CMK (cell line): ENCODE data around the gene OPALIN.

ENCODE experiments used
- DNase-seq: peaks from one replicate; pipeline ENCODE4 v3.0.0-alpha.2; 2010; ENCODE audit warnings: low read depth

Gene OPALIN

DNA sequence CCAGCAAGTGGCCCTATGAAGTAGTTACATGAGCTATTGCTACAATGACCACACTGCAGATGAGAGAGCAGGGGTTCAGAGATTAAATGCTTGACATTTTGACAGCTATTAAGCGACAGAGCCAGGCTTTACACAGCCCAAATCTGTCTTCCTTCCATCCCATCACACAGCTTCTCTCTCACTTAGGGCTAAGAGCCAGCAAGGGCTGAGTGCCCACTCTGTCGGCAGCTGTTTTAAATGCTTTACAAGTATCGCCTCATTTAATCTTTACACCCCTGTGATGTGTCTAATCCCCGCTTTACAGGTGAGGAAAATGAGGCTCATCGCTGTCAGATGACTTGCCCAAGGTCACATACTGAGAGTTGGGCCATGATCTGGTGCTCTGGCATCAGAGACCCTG, 15.2 kb upstream of the OPALIN start:
- DNase-seq, result no peak

DNA sequence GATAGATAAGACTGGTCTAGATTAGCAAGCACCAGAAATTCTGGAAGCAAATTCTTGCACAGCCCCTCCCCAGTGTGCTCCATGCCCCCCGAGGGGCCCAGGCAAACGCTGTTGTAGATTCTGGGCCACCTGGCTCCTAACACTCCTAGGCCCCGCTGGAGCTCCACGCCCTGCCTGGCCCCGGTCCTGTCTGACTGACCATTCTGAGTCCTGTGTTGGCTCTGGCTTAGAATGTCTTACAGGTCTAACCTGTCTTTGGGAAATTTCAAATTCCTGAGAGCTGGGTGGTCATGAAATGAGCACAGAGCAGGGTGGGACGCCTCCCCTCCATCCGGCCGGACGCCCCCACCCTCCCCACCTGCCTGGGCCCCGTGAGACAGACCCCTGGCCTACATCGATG, 12.6 kb upstream of the OPALIN start:
- DNase-seq, result no peak

- peak; percentile 12 for DNase-seq
Observed at GRCh38 chr10:96370584-96371157, 11.9 kb upstream of the OPALIN start.

DNA sequence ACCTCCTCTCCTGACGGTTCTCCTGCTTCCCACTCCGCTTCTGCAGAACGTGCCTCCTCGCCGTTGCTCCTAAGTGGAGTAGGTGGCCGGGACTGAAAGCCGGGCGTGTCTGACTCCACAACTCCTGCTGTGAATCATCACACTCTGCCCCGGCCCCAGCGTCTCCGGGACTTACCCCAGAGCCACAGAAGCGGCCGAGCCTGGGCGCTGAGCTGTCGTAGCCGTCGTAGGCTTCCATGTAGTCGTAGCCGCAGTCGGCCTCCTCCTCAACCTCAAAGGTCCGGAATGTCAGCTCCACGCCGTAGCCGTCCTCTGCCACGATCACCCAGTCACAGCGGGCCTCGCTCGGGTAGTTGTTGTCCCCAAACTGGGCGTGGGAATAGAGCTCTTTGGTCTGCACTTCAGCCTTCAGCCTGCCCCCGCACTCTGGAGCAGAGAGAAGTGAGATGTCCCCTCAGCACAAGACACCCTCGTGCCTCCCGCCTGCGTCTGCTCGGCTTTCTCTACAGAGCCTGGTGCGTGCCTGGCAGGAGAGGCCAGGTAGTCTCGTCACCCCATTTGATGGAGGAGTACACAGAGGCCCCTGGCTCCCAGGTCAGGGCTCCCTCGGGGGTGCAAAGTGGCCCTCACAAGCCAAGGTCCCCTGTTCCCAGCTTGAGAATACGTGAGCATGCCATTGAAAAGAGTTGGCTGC, 11.2 kb upstream of the OPALIN start:
- no peak for DNase-seq

DNA sequence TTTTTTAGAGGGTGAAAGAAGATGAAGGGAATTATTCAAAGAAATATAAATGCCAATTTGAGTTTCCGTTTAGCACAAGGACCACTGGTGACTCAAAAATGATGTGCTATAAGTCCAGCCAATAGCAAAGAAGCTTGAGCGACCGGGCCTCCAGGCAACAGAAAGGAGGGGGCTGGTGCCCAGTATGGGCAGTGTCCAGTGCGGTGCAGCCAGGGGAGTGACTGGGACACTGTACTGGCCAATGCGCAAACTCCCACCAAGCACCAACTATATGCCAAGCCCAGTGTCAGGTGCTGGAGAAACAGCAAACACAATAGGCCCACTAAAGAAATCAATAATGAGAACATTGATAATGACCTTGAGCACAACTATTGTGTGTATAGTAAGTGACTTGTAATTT, 10.2 kb upstream of the OPALIN start:
- no peak for DNase-seq

- no peak for DNase-seq
Observed at GRCh38 chr10:96367470-96367869, 8.7 kb upstream of the OPALIN start.

- DNase-seq, result no peak
Observed at GRCh38 chr10:96366508-96366907, 7.7 kb upstream of the OPALIN start.

DNA sequence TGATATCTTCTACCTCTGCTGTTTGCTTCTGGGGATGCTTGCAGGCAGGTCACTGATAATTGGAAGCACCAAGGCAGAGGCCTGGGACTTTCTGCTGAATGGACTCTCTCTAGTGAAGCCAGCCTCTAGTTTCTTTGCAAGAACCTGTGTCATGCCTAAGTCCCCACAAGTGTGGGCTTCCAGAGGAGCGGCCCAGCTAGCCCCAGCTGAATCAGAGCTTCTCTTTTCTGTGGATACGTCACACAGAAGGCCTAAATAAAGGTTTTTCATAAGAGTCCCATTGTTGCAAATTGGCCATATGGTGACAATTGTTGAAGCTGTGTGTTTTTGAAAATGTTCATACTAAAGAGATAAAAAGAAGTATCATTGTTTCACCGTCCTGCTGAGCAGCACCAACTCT, 6.8 kb upstream of the OPALIN start:
- no peak for DNase-seq

GRCh38 chr10:96360766-96361165, 2.0 kb upstream of the OPALIN start:
- DNase-seq, result no peak

DNA sequence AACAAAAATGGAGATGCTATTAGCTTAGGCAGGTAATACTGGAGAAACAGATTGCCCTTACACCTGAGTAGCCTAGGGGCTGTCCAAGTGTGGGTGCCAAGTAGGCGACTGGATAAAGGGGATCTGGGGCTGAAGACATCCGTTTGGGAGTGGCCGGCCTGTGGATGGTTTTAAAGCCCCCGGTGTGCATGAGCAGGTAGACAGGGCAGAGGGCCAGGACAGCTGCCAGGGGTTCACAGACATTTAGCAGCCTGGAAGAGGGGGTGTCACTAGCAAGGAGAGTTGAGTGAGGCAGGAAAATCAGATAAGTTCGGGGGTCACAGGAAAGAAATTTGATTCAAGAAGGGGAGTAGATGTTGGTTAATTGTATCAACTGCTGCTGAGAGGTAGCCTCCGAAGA, 1.5 kb upstream of the OPALIN start:
- DNase-seq, result no peak

- no peak for DNase-seq
Observed at GRCh38 chr10:96359616-96360015, 814 bp upstream of the OPALIN start.

DNA sequence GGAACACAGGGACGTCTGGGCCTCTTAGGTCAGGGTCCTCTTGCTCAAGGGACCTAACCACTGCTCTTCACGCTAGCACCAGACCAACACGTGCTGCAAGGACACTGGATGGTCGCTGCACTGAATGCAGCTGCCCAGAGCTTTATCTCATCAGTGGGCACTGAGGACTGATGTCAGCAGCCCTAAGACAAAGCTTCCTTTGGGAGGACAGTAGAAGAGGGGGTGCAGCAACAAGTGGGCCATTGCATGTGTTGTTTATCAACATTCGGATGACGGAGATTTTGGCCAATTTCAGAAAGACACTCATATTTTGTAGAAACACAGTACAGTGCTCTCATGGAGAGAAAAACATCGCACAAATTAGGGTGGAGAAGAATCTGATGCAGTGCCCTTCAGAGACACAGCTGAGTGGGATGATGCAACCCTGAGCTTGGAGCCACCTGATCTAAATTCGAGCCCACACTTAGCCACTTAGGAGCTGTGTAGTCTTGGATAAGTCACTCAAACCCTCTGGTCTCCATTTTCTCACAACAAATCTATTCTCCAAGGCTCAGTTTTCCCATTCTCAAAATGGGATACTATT, 1.7 kb downstream of the OPALIN start:
- DNase-seq, result no peak

DNA sequence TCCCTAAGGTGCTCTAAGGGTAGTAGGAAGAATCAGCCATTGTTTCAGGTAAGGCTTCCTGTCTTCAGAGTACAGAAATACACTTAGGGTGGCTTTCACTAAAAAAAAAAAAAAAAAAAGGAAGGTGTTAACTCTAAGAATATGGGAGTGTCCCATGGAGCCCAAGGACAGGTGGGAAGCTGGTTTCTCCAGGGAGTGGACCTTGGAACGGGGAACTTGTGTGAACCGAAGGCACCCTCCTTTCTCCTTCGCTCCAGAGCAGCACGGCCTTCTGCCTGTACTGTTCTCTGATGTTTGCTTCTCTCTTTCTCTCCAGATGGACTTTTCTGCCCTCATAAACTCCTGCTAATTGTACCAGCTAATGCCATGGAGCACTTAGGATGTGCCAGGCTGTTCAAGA, 6.2 kb downstream of the OPALIN start:
- DNase-seq, result no peak

- no peak for DNase-seq
Observed at GRCh38 chr10:96352027-96352426, 6.8 kb downstream of the OPALIN start.

GRCh38 chr10:96346295-96346694, 12.5 kb downstream of the OPALIN start:
- DNase-seq, result no peak

DNA sequence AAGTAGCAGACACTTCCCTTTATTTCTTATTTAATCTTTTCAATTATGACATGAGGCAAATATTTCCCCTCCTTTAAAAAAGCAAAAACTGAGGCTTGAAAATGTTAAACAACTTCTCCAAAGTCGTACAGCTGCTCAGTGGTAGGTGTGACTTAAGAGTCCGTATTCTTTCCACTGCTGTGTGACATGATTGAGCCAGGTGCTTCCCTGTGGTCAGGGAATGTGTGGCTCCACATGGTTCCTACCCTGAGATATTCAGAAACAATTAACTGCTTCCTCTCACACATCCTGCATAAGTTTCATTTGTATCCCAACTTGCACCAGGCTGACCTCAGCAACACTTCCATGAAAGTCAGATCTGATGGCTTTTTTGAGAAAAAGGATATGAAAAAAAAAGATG, 13.6 kb downstream of the OPALIN start:
- DNase-seq, result no peak

DNA sequence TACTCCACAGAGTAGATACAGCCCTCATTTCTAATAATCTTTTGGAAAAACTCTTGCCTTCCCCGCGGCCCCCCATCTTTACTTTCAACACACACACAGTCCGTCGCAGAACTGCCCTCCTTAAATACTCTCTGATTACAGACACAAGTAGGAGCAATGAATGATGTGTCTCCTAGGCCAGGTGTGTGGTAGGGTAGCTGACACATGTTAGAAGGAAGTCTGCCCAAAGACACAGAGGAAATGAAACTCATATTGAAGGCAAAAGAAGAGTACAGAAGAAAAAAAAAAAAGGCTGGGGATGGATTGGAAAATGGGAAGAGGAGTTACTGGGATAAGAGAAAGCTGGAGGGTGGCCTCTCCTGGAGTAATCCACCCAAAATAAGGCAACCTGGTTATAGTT, 14.6 kb downstream of the OPALIN start:
- no peak for DNase-seq

DNA sequence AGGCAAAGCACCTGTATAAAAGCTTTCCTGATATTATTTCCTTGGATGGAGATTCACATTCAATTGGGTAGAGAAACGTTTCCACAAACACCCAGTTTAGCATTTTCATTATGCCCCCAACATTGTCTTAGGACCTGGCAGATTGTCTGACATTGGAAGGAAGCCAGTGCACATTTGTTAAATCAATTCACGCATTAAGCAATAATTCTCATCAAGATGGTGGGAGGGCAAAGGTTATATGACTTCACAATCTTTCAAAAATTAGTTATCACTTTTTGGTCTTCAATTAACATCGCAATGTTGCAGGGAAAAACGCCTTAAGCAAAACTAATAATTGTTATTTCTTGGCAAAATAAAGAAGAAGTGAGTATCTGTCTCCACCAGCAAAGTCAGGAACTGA, 16.4 kb downstream of the OPALIN start:
- DNase-seq, result no peak

DNA sequence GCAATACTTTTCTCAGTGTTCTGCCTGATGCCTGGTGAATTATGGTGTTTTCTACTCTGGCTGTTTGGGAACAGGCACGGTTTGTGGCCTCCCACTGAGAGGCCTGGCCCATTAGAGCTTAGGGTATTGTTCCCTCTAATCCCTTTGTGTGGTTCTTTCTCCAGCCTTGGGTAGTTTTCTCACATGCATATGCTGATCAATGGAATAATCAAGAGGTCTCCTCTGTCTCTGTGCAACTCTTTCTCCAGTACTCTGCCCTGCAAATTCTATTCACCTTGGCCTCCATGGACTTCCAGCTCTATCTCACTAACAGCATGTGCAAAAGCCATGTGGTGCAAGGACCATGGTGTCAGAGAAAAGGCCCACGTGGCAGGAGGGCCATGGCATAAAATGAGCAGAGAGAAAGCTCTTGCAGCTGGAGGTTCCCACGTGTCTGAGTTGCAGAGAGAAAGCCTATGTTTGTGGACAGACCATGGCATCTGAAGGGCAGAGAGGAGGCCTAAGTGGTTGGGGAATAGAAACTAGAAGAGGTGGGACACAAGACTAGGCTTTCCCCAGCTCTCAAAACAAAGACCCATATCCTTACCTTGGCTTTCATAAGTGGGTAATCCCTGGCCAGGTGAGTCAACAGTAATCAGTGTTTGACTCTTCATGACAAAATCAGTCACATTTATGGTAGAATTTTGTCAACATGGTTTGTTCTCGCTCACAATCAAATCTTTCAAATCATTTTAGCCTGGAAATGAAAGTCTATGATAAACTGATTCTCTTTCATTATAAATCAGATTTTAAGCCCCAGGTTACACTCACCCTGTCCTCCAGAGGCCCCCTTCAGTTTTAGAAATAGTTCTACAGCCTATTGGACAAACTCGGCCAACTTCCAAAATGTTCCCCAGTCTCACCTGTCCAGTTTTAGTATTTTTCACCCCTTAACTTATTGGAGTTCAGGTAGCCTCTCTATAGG, 17.3 kb downstream of the OPALIN start:
- DNase-seq, result no peak

DNA sequence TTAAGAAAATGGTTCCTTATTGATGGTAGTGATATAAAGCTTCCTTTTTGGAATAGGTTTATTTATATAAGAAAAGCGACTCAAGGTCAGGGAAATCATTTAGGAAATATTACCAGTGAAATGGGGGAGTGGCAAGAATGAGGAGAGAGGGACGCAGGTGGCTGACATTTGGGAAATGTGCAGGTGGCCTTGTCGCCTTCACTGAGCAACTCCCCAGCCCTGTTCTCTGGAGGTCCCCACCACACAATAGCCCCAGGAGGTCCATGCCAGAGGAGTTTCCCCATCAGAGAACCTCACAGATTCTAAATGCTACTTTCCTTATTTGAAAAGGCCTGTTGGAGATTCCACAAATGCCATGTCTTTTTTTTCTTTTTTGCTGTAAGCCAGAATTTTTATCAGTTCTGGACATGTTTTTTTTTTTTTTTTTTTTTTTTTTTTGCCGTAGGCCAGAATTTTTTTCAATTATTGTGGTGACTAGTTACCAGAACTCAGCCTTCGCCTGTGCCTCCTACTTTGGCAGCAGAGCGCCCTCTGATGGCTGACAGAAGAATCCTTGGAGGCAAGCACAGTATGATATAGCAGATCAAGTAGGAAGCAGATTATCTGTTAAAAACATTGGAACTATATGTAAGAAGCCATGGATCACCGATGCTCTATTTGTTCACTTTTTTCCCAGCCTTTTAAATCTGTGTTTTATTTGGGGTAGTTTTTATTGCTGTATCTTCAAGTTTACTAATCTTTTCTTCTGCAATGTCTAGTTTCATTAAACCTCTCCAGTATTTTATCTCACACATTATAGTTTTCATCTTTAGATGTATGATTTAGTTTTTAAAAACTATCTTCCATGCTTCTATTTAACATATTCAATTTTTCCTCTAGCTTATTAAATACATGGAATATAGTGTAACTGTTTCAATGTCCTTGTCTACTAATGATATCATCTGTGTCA, 18.6 kb downstream of the OPALIN start:
- DNase-seq, result peak; percentile 47

- no peak for DNase-seq
Observed at GRCh38 chr10:96339383-96339782, 19.4 kb downstream of the OPALIN start.
